Measurements from ENCODE around the gene KRTAP10-1.
"Not testable (repeated sequence)": the region's sequence is repeated elsewhere in the genome, so short reads cannot be mapped to it uniquely, and the experiment has no call there.

KRTAP10-1 gene

GRCh38 chr21:44539991-44540666 is at the start of gene KRTAP10-1:
KRTAP10-1 (minus strand) TSS chr21:44540195; CDS start chr21:44540150, 45 bp downstream.
- no peak for TF ChIP-seq CTCF (IDR thresholded peaks at IDR 0.05; ENCODE audit: low read depth, low read length)
- no peak within 1 kb of the TSS for H3K4me3 ChIP-seq (ENCODE audit: low read depth, low read length)

- no peak for TF ChIP-seq CTCF (IDR thresholded peaks at IDR 0.05; ENCODE audit: low read depth, low read length)
- H3K4me3 ChIP-seq (ENCODE audit: low read depth, low read length), result no peak overlapping the region
These were observed 49.1 kb upstream of the KRTAP10-1 start for GRCh38 chr21:44589094-44589493.

- no peak overlapping the region for H3K4me3 ChIP-seq (ENCODE audit: low read depth, low read length)
- no peak for TF ChIP-seq CTCF (IDR thresholded peaks at IDR 0.05; ENCODE audit: low read depth, low read length)
These were observed 45.9 kb upstream of the KRTAP10-1 start for GRCh38 chr21:44585892-44586291.

- TF ChIP-seq CTCF (IDR thresholded peaks at IDR 0.05; ENCODE audit: low read depth, low read length), result no peak
- no peak overlapping the region for H3K4me3 ChIP-seq (ENCODE audit: low read depth, low read length)
These were observed 43.8 kb upstream of the KRTAP10-1 start for GRCh38 chr21:44583800-44584147.

- no peak overlapping the region for H3K4me3 ChIP-seq (ENCODE audit: low read depth, low read length)
- no peak for TF ChIP-seq CTCF (IDR thresholded peaks at IDR 0.05; ENCODE audit: low read depth, low read length)
These were observed 43.2 kb upstream of the KRTAP10-1 start for GRCh38 chr21:44583089-44583799.

- no peak for TF ChIP-seq CTCF (IDR thresholded peaks at IDR 0.05; ENCODE audit: low read depth, low read length)
- H3K4me3 ChIP-seq (ENCODE audit: low read depth, low read length), result no peak overlapping the region
These were observed 42.1 kb upstream of the KRTAP10-1 start for GRCh38 chr21:44582055-44582454.

GRCh38 chr21:44581158-44581557 is 41.2 kb upstream of the KRTAP10-1 start:
- no peak overlapping the region for H3K4me3 ChIP-seq (ENCODE audit: low read depth, low read length)
- TF ChIP-seq CTCF (IDR thresholded peaks at IDR 0.05; ENCODE audit: low read depth, low read length), result no peak

- H3K4me3 ChIP-seq (ENCODE audit: low read depth, low read length), result not testable (repeated sequence)
These were observed 40.3 kb upstream of the KRTAP10-1 start, which contains the start of gene KRTAP10-5 for GRCh38 chr21:44580231-44580821. KRTAP10-5 (minus strand) TSS chr21:44580604; CDS start chr21:44580578, 26 bp downstream.

All from WI38 (cell line).